GM12864 (cell line): ENCODE data around the gene SLC6A20.
"Not testable (repeated sequence)": the region's sequence is repeated elsewhere in the genome, so short reads cannot be mapped to it uniquely, and the experiment has no call there.

ENCODE experiments used
- DNase-seq: peaks from one replicate; pipeline ENCODE4 v3.0.0-alpha.2; 2011; ENCODE audit warnings: low read depth
- H3K4me3 ChIP-seq: 2 replicates; pipeline ENCODE4 v1.5.1; 2011; ENCODE audit warnings: mild to moderate bottlenecking, low read depth, low read length, control low read depth
- TF ChIP-seq, protein P1 (sequence below): IDR thresholded peaks from 2 replicates; pipeline ENCODE4 v1.5.1; 2011; ENCODE audit warnings: low read depth, mild to moderate bottlenecking, moderate library complexity, low read length, control low read depth, inconsistent platforms; ENCODE audit errors: missing control alignments

SLC6A20 gene

DNA sequence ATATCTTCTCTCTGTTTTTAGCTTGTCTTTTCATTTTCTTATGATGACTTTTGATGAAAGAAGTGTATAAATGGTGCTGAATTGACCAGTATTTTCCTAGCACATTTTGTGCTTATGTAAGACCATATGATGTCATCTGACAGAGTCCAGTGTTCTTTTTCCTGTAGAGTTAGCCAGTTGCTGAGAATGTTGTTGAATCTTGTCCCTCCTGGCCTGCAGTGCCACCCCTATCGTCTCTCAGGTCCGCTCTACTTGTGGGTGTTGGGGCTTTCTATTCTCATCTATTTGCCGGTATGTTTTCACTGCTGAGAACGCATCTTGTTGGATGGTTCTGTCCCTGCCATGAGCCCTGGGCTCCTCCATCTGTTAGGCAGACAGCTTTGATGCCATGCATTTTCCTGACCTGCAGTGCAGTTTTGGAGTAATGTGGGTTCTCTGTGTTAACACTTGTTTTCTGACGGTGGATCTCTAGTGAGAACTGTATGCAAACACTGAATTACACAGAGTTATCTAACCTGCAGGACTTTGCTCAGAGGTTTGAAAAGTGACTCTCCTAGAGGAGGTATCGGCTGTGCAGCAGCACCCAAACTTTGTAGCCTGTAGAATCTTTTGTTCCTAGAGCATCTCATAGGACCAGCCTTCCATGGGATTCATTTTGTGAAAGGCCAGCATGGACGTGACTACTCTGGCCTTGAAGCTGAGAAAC, 44.6 kb downstream of the SLC6A20 start:
- DNase-seq, result no peak
- H3K4me3 ChIP-seq, result no peak overlapping the region
- TF ChIP-seq, protein P1, sequence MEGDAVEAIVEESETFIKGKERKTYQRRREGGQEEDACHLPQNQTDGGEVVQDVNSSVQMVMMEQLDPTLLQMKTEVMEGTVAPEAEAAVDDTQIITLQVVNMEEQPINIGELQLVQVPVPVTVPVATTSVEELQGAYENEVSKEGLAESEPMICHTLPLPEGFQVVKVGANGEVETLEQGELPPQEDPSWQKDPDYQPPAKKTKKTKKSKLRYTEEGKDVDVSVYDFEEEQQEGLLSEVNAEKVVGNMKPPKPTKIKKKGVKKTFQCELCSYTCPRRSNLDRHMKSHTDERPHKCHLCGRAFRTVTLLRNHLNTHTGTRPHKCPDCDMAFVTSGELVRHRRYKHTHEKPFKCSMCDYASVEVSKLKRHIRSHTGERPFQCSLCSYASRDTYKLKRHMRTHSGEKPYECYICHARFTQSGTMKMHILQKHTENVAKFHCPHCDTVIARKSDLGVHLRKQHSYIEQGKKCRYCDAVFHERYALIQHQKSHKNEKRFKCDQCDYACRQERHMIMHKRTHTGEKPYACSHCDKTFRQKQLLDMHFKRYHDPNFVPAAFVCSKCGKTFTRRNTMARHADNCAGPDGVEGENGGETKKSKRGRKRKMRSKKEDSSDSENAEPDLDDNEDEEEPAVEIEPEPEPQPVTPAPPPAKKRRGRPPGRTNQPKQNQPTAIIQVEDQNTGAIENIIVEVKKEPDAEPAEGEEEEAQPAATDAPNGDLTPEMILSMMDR, result no peak

DNA sequence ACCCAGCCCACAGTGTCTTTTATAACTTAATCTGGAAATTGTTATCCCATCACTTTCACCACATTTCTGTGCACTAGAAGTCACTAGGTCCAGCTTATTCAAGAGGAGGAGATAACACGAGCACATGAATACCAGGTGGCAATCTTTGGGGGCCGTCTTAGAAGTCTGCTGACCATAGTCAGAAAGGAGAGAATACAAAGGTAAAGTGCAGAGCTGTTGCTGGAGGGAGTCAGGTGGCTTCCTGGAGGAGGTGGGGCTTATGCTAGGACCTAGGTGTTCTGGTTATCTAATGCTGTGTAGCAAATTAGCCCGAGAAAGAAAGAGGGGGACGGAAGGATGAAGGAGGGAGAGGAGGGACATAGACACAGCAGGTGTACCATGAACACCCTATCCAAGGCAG, 46.5 kb downstream of the SLC6A20 start:
- TF ChIP-seq, protein P1, result no peak
- DNase-seq, result no peak
- H3K4me3 ChIP-seq, result no peak overlapping the region

DNA sequence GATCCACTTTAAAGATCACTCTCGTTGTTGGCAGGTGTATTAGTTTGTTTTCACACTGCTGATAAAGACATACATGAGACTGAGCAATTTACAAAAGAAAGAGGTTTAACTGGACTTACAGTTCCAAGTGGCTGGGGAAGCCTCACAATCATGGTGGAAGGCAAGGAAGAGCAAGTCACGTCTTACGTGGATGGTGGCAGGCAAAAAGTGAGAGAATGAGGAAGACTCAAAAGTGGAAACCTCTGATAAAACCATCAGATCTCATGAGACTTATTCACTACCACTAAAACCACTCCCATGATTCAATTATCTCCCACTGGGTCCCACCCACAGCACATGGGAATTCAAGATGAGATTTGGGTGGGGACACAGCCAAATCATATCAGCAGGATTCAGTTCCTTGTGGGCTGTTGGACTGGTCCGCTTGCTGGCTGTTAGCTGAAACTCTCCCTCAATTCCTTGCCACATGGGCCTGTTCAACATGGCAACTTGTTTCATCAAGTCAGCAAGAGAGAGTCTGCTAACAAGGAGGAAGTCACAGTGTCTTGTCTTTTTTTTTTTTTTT, 47.2 kb downstream of the SLC6A20 start:
- H3K4me3 ChIP-seq, result not testable (repeated sequence)

DNA sequence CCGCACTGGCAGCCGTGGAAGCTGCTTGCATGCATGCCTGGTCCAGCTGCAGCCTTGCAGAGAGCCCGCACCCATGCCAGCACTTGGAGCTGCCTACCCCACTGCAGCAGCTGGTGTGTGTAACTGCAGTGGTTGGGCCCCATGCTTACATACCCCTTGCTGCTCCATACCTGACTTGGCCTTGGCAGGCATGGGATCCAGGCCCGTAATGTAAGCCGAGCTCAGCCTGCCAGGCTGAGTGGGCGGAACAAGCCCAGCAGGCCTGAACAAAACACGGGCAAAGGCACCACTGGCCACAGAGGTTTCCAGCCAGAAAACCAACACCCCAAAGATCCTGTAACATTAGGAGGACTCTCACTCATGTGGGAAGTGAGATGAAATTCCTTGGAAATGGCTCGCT, 48.3 kb downstream of the SLC6A20 start:
- H3K4me3 ChIP-seq, result no peak overlapping the region
- no peak for DNase-seq
- TF ChIP-seq, protein P1, result no peak

More for the DNA sequence above, 47.2 kb downstream of the SLC6A20 start:
- DNase-seq, result not testable (repeated sequence)

DNA sequence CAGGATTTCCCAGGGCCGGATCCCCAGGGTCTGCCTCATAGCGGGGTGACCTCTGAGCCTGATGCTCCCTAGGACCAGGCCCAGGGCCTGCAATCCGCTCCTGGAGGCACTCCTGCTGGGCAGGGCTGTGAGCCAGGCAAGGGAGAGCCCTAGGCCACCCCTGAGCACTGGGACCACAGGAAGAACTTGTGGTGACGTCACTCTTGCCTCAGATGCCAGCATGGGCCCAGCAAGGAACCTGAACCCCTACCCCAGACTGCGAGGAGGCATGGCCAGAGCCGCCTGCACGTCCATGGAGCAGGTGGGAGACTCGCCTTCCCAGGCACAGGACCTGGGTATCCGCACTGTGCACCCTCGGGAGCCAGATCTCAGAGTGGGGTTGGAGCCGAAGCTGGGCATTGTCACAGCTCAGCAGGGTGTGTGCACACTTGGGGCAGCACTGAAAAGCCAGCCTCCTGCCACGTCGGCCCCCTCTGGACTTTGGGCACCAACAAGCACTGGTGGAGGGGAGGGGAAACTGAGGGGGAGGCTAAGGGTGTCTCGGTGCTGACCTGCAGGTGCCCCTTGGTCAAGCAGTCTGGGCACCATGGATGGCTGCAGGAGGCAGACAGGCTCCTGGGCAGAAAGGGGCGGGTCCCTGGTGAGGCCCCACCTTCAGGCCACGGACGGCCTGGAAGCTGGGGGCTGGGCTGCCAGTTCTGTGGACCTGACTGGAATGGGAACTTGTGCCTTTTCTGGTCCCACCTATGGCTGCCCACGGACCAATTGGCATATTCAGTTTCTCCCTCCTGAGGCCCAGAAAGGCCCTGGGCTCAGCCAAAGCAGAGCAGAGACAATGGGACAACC, 49.3 kb downstream of the SLC6A20 start:
- TF ChIP-seq, protein P1, result no peak
- H3K4me3 ChIP-seq, result no peak overlapping the region
- DNase-seq, result no peak

DNA sequence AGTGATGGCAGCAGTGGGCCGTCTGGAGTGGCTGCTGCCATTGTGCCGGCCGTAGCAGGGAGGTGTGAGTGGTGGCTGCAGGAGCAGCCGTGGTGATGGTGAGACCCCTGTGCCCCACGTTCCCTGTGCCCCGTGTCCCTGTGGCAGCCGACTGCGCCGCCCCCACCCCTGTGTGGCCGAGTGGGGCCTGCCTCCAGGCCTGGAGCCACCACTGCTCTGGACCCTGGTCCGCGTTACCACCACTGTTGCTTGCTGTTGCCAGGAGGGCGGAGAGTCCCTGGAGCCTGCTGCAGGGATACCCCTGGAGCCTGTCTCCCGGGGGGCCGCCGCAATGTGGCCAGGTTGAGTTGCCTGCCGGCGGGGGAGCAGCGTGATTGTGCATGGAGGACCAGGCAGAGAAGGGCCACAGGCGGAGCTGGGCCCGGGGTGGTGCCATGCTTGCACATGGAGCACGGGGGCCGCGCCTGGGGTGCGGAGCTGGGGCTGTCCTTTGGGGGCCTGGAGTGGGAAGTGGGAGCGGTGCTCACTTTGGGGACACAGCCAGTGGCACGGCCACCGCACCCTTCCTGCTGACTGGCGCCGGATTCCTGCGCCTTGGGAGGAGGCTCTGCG, 50.1 kb downstream of the SLC6A20 start:
- DNase-seq, result no peak
- TF ChIP-seq, protein P1, result no peak
- H3K4me3 ChIP-seq, result no peak overlapping the region
